GM10266 (cell line): ENCODE results near the gene ABTB1.

Experiments
- DNase-seq: peaks from one replicate; pipeline ENCODE4 v3.0.0; 2012; ENCODE audit errors: extremely low spot score
- TF ChIP-seq, protein P1 (sequence below): IDR thresholded peaks from 2 replicates; pipeline ENCODE4 v1.5.1; 2012; ENCODE audit warnings: mild to moderate bottlenecking, low read depth; ENCODE audit not compliant: control insufficient read depth, insufficient read depth; ENCODE audit errors: missing control alignments

ABTB1 gene

DNA sequence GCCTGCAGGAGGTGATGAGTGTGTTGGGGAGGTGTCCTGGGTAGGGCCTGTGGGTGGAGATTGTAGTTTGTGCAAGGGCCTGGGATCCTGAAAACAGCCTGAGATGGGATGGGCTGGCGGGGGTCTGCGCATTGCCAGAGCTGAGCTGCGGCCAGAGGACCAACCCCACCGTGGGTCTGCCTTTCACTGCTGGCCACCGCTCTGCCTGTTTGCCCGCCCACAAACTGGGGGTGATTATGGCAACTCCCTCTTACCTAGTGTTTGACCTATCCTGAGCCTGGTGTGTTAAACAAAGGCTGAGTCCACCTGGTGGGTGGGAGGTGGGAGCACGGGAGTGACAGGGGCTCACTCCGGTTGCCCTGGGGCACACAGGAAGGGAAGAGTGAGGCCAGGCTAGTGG lies 9.8 kb downstream of the ABTB1 start:
- TF ChIP-seq, protein P1, sequence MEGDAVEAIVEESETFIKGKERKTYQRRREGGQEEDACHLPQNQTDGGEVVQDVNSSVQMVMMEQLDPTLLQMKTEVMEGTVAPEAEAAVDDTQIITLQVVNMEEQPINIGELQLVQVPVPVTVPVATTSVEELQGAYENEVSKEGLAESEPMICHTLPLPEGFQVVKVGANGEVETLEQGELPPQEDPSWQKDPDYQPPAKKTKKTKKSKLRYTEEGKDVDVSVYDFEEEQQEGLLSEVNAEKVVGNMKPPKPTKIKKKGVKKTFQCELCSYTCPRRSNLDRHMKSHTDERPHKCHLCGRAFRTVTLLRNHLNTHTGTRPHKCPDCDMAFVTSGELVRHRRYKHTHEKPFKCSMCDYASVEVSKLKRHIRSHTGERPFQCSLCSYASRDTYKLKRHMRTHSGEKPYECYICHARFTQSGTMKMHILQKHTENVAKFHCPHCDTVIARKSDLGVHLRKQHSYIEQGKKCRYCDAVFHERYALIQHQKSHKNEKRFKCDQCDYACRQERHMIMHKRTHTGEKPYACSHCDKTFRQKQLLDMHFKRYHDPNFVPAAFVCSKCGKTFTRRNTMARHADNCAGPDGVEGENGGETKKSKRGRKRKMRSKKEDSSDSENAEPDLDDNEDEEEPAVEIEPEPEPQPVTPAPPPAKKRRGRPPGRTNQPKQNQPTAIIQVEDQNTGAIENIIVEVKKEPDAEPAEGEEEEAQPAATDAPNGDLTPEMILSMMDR = no peak

DNA sequence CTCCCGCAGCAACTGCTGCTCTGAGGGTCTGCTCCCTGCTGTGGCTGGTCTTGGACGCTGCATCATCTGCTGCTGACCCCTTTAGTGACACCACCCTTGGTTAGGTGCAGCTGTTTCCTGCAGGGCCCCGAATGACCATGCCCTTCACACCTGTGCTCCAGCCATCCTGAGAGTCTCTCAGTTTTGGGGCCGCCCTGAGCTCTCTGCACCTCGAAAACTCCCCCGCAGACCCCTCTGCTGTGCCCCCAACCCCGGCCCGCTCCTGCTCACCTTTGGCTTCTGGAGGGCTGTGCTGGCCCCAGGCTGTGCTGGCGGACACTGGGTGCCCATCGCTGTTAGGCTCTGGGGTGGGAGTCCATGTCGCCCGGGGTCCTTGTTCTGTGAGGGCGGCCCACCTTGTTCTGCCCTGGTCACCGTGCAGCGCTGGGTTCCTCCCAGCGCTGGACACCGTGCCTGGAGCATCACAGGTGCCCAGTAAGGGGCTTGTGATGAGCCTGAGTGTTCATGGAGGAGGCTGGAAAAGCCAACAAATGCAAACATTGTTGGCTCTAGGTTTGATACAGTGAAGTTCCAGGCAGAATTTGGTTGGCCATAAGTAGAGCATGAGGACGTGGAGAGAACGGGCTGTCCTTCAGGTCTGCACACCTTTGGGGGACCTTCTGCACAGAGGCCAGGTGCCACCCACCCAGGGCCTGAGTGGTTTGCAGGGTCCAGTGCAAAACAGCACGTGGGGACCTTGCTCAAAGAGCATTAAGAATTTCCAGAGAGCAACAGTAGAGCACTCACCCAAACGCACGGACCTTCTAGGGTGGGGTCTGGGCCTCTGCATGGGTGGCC lies 12.3 kb downstream of the ABTB1 start:
- TF ChIP-seq, protein P1 = no peak
- DNase-seq = no peak

More for the DNA sequence above, 9.8 kb downstream of the ABTB1 start:
- no peak for DNase-seq

DNA sequence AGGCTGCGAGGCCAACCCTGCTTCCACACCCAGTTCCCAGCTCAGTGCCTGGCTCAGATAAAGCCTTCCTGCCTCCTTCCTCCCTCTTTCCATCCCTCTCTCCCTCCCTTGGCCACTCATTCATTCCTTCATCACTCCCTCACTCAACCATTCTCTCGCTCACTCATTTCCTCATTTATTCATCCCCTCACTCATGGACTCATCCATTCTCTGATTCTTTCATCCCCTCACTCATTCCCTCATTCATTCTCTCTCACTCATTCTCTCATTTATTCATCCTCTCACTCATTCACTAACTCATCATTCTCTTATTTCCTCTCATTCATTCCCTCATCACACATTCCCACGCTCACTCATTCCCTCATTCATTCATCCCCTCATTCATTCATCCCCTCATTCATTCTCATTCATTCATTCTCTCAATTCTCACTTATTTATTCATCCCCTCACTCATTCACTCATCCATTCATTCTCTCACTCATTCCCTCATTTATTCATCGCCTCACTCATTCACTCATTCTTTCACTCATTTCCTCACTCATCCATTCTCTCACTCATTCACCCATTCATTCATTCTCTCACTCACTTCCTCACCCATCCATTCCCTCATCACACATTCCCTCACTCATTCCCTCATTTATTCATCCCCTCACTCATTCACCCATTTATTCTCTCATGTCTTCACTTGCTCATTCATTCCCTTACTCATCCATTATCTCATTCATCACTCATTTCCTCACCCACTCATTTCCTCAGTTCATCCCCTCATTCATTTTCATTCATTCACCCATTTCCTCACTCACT lies 13.2 kb downstream of the ABTB1 start:
- DNase-seq = no peak
- TF ChIP-seq, protein P1 = no peak

DNA sequence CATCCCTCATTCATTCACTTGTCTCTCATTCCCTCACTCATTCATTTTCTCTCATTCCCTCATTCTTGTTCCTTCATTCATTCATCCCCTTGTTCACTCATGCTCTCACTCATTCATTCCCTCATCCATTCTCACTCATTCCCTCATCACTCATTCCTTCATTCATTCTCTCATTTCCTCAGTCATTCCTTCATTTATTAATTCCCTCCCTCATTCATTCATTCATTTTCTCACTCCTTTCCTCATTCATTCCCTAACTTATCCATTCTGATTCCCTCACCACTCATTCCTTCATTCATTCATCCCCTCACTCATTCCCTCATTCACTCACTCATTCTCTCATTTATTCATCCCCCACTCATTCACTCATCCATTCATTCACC lies 13.8 kb downstream of the ABTB1 start:
- no peak for DNase-seq
- TF ChIP-seq, protein P1 = no peak

DNA sequence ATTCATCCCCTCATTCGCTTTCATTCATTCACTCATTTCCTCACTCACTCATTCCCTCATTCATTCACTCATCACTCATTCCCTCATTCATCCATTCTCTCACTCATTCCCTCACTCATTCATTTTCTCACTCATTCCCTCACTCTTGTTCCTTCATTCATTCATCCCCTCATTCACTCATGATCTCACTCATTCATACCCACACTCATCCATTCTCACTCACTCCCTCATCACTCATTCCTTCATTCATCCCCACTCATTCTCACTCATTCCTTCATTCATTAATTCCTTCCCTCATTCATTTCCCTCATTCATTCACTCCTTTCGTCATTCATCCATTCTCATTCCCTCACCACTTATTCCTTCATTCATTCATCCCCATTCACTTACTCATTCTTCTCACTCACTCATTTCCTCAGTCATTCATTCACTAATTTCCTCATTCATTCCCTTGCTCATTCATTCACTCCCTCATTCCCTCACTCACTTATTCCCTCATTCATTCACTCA lies 14.5 kb downstream of the ABTB1 start:
- TF ChIP-seq, protein P1 = no peak
- DNase-seq = no peak

DNA sequence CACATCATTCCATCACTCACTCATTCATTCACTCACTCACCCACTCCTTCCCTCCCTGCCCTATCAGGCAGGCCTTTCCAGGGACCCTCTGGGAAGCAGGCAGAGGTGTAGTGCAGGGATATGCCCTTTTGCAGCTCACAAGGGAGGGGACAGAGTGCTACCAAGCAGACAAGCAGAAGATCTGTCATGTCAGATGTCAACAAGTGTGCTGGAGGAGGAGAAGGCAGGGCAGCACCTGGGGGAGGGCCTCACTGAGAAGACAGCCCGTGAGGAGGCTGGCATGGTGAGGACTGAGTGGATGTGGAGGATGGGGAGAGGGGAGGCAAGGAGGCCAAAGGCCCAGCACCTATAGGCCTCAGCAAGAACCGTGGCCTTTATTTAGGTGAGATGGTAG lies 15.3 kb downstream of the ABTB1 start:
- no peak for DNase-seq
- TF ChIP-seq, protein P1 = no peak
